HG03469 (cell line): ENCODE measurements around the gene FGF4.

Experiments used
- ATAC-seq: cut with Tn5 transposase; IDR thresholded peaks from one replicate; pipeline ENCODE4 v1.9.1; 2021; ENCODE audit warnings: mild to moderate bottlenecking, moderate library complexity, moderate number of reproducible peaks; ENCODE audit not compliant: unreplicated experiment

FGF4 gene, protein sequence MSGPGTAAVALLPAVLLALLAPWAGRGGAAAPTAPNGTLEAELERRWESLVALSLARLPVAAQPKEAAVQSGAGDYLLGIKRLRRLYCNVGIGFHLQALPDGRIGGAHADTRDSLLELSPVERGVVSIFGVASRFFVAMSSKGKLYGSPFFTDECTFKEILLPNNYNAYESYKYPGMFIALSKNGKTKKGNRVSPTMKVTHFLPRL

DNA sequence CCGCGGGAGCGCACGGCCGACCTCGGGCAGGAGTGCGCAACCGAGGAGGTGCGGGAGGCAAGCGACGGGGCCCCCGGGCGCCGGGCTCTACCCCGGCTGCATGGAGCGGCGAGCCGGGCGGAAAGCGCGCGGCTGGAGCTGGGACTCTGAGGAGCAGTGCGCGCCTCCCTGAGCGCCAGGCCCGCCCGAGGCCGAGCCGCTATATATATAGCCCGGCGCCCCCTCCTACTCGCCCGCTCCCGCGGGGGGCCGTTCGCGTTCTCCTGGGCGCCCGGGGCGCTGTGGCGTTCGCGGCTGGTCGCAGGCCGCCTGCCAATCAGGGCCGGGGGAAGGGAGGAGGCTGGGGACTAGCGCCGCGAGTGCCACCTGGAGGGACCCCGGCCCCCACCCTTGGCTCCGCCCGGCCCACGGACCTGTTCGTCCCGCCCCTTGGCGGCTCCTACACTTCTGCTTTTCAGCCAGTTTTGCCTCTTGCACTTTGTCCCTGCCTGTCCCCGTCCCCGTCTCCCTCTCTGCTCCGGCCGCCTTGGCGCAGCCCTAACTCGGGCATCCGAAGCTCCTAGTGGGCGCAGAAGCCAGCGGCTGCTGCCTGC lies at the start of gene FGF4:
Gene FGF4, minus strand, starts transcription at position 179 of the 593 bp plus-strand sequence. CDS start 257 bp downstream, outside the sequence.
- ATAC-seq: no peak

DNA sequence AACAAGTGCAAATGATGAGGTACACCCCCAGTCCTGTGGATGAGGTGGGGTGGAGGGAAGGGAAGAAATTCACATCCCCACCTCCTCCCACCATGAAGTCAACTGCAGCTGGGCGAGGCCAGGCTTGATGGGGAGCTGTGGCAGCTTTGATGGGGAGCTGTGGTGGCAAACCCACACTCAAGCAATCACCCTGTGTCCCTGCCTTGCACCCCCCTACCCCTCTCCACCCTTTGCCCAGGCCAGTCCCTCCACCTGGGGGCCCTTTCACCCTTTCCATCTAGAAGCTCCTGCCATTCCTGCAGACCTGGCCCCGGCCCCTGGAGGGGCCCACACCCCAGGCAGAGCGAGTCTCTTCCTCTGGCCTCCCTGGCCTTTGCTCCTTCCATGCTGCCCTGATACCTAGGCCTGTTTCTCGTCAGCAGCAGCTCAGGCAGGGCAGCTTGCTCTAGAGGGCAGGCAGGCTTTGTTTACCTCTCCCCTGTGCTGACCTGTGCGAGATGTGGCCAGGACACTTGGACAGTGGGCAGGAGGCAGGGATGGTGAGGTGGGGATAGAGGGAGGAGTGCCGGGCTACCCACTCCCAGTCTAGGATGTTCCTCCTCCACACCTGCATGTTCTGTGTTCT lies 48.6 kb upstream of the FGF4 start:
- no peak for ATAC-seq

DNA sequence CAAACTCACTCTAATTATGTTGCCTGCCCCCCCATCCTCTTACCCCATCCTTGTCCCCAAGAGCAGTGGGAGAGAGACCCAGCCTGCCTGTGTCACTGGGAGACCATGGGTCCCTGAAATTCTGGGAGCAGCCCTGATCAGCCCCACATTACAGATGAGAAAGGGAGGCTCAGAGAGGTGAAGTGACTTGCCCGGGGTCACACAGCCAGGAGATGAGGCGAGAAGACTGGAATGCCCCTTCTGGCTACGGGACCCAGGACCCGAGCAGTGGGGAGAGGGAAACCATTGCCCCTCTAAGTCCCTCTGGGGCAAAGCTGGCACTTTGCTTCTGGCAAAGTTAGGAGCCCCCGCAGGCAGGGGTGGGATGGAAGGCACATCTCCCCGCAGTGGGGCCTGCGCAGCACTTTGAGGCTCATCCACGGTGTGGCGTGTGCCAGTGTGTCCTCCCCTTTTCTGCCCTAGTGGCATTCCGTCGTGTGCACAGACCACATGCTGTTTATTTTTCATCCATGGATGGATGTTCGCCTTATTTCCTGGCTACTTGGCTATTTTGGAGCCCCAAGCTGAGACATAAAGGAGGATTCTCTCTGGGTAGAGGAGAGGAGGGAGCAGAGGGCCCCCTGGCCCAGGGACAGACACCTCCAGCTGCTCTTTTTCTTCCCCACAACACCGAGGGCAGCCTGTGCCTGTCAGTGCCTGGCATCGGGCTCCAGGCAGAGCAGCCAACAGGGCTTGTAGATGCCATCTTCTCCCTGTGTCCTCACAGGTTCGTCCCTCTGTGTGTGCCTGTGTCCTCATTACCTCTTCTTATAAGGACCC lies 47.7 kb upstream of the FGF4 start:
- ATAC-seq: no peak

DNA sequence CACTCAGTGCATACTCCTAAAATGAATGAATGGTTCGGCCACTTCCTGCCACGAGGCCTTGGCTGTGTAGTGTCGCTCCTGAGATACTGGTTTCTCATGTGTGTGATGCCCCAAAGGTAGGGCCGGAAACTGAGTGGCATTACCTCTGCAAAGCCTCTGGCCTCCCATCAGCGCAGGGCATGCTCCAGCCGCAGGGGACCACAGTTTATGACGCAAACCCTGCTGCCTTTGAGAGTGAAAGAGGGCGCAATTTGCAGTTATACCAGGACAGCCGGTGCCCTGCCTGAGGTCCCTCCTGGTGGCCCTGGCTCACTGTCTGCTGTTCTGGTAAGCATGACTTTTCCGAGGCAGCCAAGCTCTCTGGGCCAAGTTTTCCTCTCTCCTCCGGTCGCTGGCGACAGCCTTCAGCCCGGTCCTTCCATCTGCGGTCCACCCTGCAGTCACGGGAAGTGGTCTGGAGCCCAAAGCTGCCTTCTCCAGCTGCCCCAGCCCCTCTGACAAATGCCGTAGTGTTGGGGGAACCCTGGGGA lies 46.4 kb upstream of the FGF4 start:
- no peak for ATAC-seq

DNA sequence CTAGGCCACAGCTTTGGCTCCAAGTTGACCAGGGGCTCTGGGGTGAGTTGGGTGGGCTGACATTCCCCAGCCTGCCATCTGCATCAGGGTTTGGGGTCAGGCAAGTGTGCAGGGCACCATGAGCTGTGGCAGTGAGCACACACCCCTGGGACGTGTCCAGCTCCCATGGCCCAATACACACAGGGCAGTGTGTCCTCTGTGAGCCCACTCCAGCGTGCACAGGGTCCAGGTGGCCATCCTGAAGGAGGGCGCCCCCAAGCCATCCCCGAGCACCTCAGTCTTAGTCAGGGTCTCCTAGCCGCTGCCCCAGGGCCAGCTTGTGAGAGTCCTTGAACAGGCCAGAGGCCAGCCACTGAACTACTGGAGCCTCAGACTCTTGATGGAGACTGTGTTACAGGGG lies 45.3 kb upstream of the FGF4 start:
- no peak for ATAC-seq

DNA sequence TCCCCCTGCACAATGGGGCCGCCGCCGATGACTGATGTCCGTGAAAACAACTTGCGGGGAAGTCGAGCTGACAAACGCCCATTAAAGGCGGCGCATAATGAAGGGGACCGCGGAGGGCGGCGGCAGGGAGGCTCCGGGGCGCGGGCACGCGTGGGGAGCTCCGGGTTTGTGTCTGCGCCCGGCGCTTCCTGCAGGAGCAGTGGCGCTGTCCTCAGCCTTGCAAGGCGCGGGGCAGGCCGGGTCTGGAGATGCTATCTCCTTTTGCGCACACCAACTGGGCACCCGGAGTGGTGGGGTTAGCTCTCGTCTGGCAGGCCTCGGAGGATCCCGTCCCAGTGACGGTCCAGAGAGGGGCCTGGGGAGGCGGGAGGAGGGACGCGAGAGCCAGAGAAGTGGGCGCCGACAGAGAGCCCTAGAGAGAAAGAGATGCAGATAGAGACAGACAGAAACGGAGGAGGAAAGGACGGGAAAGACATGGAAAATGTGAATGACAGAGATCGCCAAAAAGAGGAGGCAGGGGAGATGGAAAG lies 44.5 kb upstream of the FGF4 start:
- ATAC-seq: no peak

DNA sequence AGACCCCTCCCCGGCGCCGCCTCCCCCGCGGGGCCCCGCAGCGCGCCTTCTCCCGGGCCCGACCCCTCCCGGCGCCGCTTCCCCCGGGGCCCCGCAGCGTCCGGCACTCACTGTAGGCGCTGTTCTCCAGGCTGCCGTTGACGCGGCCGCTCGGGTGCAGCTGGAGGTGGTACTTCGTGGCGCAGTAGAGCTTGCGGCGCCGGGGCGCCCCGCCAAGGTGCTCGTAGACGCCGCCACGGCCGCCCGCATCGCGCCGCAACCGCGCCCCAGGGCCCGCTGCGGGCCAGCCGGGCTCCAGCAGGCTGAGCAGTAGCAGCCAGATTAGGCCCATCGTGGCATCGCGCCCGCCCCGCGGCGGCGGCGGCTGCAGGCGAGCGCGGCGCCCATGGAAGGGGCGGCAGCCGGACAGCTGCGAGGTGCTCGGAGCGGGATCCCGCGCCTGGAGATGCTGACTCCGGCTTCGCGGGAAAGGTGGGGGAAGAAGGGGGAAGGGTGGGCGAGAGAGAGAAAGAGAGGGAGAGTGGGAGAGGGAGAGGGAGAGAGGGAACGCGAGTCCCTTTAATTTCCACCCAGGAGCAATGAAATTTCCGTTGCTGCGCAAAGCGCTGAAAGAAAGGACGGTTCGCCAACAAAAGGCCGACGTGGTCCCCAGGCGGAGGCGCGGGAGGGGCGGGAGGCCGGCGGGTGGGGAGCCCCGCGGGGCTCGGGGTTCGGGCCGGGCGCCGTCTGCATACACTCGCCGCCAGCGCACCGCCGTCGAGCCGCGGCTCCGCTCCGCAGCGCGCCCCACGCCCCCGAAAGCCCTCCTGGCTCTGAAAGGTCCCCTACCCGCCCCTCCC lies 43.7 kb upstream of the FGF4 start, which contains the start of gene FGF3:
Gene FGF3, minus strand, starts transcription at position 814 of the 839 bp plus-strand sequence. Its CDS starts 483 bp downstream, at position 331.
- ATAC-seq: no peak

DNA sequence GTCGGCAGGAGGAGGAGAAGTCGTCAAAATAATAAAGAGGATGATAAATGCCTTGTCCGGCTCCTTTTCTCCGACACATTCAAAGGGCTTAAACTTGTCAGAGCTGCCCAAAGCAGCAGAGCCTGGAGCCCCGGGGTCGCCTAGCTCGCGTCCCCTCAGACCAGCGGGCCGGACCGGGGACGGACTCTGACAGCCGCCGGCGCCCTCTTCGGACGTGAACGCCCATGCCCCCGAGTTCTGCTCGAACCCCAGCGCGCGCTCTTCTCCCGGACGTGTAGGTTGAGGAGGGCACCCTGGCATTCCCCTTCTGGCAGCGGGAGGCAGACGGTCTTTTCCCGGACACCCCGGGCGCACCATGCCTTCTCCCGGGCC lies 43.1 kb upstream of the FGF4 start:
- no peak for ATAC-seq

DNA sequence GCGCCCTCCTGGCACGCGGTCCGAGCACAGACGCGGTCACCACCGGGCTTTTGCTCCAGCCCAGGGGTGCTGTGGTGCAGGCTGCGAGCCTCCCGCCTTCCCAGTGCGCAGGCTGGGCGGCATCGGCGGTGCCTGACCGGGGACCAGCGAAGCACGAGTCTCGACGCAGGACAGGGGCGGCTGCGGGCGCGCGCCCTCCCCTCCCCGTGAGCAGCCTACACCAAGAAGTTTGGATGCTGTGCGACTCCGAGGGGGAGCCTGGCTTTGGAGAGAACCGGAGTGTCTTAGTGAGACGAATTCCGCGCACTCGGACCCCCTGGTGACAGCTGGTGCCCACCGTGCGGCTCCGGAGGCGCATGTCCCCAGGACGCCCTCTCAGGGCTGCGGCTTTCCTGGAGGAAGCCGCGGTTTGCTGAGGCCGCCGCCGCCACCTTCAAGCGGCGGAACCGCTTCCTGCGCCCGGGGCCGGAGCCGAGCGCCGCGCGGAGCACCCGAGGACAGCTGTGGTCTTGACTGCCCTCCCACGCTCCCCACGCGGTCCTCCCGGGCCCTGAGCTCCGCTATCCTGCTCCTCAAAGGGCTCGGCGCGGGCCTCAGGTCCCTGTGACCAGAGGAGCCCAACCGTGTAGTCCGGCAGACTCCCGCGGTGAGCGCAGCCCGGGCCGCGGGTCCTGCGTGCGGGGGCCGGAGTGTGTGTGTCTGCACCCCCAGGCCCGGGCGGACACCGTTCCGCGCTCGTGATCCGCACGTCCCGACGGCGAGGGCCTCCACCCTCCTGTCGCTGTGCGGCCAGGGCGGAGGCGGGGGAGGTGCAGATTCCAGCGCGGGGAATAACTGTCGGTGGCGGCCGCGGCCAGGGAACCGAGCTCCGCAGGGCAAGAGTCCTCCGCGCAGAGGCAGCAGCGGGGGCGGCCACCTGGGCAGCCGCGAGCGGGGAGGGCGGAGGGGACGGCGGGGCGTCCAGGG lies 42.4 kb upstream of the FGF4 start:
- no peak for ATAC-seq

DNA sequence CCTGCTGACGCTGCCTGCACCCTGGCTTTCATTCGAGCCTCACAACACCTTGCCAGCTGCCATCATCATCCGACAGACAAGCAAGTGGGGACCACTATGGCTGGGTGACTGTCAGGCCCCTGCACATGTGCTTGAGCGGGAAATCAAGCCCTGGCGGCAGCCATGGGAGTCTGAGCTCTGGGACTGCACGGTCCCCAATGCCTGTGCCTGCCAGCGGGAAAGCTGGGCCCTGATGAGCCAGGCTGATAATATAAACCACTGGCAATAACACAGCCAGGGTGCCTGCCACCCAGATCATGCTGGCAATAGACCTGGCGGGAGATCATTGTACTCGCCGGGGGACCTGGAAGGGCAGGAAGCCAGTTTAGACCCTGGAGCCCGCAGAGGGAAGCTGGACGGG lies 41.5 kb upstream of the FGF4 start:
- ATAC-seq: no peak

DNA sequence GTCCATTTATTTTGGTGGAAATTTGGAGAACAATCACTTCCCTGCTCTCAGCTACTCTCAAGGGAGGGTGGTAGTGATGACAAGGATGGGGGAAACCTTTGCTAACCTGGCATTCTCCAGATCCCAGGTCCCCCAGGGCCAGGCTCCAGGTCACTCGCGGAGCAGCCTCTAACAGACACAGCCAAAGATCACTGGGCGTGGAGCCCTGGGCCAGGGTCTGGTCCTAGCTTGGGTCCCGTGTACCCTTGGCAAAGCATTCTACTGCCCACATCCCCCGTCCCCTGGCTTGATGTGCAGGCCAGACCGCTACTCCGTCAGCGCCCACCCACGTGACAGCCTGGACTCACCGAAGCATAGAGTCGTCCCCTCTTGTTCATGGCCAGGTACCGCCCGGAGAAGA lies 40.8 kb upstream of the FGF4 start:
- ATAC-seq: no peak

DNA sequence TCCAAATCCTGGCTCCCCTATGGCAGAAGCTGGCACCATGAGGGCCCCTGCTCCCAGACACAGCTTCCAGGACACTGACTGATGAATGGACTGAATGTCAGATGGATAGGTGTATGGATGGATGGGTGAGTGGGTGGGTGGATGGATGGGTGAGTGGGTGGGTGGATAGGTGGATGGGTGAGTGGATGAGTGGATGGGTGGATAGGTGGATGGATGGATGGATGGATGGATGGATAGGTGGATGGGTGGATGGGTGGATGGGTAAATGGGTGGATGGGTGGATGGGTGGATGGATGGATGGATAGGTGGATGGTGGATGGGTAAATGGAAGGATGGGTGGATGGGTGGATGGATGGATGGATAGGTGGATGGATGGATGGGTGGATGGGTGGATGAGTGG lies 39.8 kb upstream of the FGF4 start:
- ATAC-seq: no peak

DNA sequence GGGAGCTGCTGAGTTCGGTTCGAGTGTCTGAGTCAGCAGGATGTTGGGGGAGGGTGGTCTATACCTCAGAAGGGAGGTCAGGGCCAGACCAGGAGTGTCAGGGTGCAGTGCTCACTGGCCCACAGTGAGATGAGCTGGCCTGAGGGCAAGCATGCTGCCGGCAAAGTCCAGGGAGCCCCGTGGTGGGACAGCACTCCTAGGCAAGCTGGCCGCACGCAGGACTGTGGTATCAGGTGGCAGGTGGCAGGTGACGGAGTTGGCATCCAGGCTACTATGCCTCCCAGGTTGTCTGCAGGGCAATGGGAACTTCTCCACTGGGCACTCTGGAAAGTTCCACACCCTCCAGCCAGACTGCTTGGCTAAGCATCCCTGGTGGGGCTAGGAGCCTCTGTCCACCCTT lies 39.3 kb upstream of the FGF4 start:
- no peak for ATAC-seq

DNA sequence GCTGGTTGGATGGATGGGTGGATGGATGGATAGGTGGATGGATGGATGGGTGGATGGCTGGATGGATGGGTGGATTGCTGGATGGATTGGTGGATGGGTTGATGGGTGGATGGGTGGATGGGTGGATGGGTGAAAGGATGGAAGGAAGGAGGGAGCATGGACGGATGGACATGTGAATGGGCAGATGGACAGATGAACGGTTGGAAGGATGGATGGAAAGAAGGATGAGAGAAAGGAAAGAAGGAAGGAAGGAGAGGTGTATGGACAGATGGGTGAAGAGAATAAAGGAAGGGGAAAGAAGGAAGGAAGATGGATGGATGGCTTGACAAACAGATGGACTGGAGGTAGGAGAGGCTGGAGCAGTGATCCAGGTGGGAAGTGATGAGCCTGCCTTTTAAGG lies 38.7 kb upstream of the FGF4 start:
- ATAC-seq: no peak

DNA sequence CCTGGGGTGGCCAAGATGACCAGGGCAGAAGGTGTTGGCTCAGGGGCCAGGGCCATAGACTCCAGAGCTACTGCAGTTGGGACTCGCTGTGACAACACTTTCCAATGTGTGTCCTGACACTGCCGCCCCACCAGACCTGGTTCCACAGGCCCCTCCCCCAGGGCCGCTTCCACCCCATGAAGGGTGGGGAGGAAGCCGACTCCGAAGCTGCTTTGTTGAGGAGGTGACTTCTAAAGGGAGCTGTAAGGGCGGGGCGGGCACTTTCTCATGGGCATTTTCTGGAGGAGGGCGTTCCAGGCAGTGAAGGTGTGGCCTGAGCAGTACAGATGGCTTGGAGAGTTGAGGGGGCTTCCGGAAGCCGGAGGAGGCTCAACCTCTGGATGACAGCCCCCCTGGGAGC lies 37.8 kb upstream of the FGF4 start:
- no peak for ATAC-seq

DNA sequence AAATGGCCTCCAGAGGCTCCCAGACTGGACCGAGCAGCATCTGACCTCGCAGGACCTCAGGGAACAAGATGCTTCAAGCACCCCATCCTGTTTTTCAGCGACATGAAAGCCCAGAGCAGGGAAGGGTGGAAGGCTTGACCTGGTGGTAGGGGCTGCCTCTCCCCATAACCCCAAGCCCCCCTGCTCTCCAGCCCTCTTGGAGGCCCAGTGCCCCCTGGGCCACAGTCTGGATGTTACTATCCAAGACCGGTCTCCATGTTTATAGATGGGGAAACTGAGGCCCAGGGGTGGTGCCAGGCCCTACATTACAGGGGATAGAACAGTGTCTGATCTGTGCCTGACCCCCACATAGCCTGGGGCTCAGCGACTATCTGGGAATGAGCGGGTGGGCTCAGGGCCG lies 37.1 kb upstream of the FGF4 start:
- no peak for ATAC-seq

DNA sequence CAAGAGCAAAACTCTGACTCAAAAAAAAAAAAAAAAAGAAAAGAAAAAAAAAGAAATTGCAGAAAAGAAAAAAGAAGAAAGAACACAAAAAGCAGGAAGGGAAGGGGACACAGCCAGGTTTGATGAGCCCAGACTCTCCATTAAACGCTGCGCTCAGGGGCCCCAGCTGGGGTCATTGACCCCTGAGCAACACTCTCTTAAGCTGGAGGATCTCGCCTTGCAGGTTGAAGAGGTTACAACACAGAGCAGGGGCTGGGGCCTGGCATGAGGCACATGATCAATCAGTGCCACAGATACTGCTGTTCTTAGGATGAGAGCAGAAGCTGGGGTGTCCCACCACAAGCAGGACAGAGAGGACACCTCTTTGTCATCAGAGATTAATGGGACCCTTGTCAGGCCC lies 36.3 kb upstream of the FGF4 start:
- no peak for ATAC-seq

DNA sequence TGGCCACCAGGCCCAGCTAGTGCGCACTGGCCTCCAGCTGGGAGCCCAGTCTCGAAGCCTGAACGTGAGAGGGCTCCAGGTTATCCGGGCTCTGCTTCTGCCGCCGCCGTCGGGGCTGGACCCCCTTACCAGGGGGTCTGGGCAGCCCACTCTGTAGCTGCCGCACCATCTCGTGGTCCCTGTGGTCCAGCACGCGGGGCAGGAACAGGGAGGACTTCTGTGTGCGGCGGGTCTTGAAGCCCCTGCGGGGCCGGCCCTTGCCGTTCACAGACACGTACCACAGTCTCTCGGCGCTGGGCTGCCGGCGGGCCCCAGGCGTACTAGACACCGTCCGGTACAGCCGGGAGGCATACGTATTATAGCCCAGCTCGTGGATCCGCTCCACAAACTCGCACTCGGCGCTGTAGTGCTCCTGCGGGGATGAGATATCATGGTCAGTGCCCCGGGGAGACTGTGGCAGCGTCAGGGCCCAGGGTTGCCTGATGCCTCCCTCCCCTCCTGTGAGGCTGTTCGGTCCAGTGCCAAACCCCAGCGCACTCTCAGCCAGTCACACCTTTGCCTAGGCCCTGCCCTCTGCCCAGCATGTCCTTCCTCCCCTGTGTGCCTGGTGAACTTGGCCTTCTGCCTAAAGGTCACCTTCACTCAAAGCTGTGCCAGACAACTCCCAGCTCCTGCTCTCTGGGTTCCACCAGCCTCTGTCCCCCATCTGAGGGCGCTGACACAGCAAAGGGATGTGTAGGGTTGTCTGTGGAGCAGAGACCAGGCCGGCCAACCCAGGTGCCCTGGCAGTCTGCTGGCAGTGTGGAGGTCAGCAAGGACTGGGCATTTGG lies 35.4 kb upstream of the FGF4 start:
- no peak for ATAC-seq
